Measurements from ENCODE around the gene ZNF598.

DNA sequence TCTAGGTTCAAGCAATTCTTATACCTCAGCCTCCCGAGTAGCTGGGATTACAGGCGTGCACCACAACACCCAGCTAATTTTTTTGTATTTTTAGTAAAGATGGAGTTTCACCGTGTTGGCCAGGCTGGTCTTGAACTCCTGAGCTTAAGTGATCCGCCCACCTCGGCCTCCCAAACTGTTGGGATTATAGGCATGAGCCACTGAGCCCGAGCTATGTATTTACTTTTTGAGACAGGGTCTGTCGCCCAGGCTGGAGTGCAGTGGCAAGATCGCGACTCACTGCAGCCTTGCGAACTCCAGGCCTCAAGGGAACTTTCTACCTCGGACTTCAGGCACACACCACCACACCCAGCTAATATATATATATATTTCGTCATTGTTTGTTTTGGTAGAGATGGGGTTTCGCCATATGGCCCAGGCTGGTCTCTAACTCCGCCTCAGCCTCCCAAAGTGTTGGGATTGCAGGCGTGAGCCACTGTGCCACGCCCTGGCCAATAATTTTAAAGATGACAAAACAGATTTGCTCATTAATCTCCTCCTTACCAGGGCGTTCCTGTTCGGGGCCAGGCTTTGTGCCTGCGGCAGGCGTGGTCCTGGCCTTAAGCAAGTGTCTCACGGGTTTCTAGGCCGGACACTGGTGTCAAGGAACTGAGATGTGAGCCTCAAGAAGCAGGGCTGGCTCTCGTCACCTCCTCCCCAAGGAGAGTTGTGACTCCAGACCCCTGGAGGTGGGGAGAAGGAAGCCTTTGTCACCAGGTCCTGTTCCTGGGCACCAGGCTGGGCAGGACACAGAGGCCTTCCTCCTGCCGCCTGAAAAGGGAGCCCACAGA is 5.7 kb upstream of the ZNF598 start:
- TF ChIP-seq ZNF274 (IDR thresholded peaks at IDR 0.05; ENCODE audit: low read depth, low read length) (no peak), SUZ12 (IDR thresholded peaks at IDR 0.05; ENCODE audit: extremely low read depth, insufficient read depth, insufficient read length) (no peak), YY1 (IDR thresholded peaks at IDR 0.05; ENCODE audit: insufficient read depth, insufficient read length) (no peak)
